Skeletal muscle tissue (tissue), 4 donors: ENCODE results near the gene TMEM235. TPM values are rescaled to one million over a fixed set of nuclear protein-coding genes. Genes with fewer than 3 reads are reported as not detected.

Experiments used
- H3K27ac ChIP-seq: one replicate; pipeline ENCODE4 v1.7.0; 2013; ENCODE audit warnings: mild to moderate bottlenecking, low read depth, low read length, inconsistent platforms
- H3K27me3 ChIP-seq, 3 donors: one replicate each; pipeline ENCODE4 v1.7.0; 2013; ENCODE audit warnings: low read length in 3 of 3; ENCODE audit not compliant: control insufficient read depth in 3 of 3, insufficient read depth in 3 of 3
- H3K36me3 ChIP-seq, 3 donors: one replicate each; pipeline ENCODE4 v1.7.0; 2013; ENCODE audit warnings: low read length in 3 of 3; ENCODE audit not compliant: control insufficient read depth in 3 of 3, insufficient read depth in 3 of 3
- H3K4me1 ChIP-seq, 3 donors: one replicate each; pipeline ENCODE4 v1.7.0; 2013; ENCODE audit warnings: low read length in 3 of 3, mild to moderate bottlenecking in 3 of 3; ENCODE audit not compliant: control insufficient read depth in 3 of 3, insufficient read depth in 3 of 3
- H3K4me3 ChIP-seq, 3 donors: one replicate each; pipeline ENCODE4 v1.7.0; 2013; ENCODE audit warnings: low read length in 3 of 3
- H3K9ac ChIP-seq, 3 donors: one replicate each; pipeline ENCODE4 v1.7.0; 2013; ENCODE audit warnings: low read length in 3 of 3, mild to moderate bottlenecking in 3 of 3, moderate library complexity in 2 of 3, low read depth in 1 of 3
- H3K9me3 ChIP-seq, 3 donors: one replicate each; pipeline ENCODE4 v1.7.0; 2013; ENCODE audit warnings: low read length in 3 of 3; ENCODE audit not compliant: control insufficient read depth in 3 of 3
- total RNA-seq: library from RNA; depleted of rRNA; stranded (reverse); fragments of >200 nt; gene quantifications from one replicate; pipeline ENCODE4 v1.2.3, GENCODE V29; 2014
- donor health status: Osteomylitis.

Gene TMEM235
- total RNA-seq, 1 donor from 2014 or later: not detected

DNA sequence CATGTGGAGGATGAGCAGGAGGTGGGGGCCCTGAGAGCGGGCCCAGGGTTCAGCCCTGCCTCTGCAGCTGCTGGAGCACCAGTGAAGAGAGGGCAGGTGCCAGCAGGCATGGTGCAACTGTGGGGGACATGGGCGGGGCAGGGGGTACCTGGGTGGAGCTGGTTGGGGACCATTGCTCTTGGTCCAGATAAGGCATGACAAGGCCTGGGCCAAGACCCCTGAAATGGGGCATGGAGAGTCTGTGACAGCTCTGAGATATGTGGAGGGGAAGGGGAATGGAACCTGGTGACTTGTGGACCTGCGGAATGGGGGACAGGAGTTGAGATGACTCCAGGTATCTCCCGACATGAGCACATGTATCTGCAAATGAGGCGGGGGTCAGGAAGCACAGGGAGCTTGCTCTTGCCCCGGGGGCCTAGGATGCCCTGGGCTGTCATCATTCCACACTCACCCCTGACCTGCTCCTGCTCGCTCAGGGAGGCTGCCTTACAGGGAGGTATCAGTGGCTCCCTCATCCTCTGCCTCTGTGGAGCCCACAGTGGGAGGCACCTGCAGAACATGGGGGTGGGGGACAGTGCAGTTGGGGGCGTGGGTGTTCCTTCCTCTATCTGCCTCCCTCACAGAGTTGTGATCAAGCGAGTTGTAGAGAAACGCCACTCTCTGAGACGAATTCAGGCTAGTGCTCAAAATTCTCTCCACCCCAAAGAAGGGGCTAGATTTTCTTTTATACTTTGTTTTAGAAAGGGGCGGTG is 40.2 kb downstream of the TMEM235 start:
- peaks cover 0 to 4% (median 0%) of the 10 kb centered on the region in 3 donors for H3K36me3 ChIP-seq
- no peak overlapping the region for H3K9ac ChIP-seq
- no peak overlapping the region for H3K4me3 ChIP-seq
- H3K27me3 ChIP-seq: peaks cover 0 to 8% (median 3%) of the 10 kb centered on the region in 3 donors
- no peaks in the 10 kb centered on the region for H3K9me3 ChIP-seq
- H3K4me1 ChIP-seq: peaks cover 7 to 20% (median 10%) of the 10 kb centered on the region in 3 donors
- no peak overlapping the region for H3K27ac ChIP-seq

DNA sequence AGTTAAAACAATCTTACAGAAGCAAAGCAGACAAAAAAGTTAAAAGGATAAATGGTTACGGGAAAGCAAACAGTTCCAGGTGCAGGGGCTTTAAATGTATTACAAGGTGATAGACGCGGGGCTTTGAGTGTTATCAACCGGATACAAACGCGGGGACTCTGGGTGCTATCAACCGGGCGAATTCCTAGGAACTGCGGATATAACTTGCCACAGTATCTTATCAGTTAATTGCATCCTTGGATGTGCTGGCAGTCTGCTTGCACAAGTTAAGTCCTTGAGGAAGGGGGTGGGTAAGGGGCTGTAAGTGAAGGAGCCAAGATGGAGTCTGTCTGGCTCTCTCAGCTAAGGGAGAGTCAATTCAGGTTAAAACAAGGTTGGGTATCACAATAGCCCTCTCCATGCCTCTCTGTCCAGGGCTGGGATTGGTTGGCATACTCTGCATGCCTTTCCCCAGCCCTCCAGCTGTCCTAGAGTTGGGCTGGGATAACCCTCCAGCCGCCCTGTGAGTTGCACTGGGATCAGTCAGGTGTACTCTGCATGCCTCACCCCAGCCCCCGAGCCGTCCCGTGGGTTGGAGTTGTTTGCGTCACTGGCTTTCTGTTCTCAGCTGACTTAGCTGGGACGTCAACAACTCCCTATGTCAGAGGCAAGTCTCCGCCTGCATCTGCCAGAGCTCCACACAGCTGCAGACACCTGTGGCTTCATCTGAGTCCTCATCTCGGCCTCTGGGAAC is 40.9 kb downstream of the TMEM235 start:
- Histone ChIP-seq H3K4me3 (peak overlapping the region in 1 of 3 donors; percentile 15), H3K4me1 (peaks cover 7 to 20% (median 10%) of the 10 kb centered on the region in 3 donors), H3K9me3 (no peaks in the 10 kb centered on the region), H3K27me3 (peaks cover 0 to 8% (median 3%) of the 10 kb centered on the region in 3 donors), H3K9ac (peak overlapping the region in 2 of 3 donors; percentile 35 to 70), H3K27ac (no peak overlapping the region), H3K36me3 (peaks cover 0 to 4% (median 0%) of the 10 kb centered on the region in 3 donors)

DNA sequence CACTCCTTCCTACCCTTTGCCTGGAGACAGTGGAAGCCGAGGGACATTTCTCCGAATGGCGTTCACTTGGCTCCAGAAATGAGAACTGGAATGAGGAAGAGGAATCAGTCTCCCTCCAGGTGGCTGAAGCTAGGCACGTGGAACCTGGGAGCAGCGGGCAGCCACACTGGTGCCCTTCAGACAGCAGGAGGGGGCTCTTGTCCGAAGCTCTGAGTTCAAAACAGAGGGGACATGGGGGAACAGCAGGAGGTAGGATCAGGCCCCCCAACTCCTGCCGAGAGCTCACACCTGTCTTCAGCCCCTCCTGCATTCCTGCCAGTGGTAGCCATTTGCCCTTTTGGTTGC is 41.5 kb downstream of the TMEM235 start:
- no peaks in the 10 kb centered on the region for H3K9me3 ChIP-seq
- H3K27me3 ChIP-seq: peaks cover 0 to 8% (median 3%) of the 10 kb centered on the region in 3 donors
- H3K9ac ChIP-seq: peak overlapping the region in 2 of 3 donors; percentile 35 to 70
- H3K36me3 ChIP-seq: peaks cover 0 to 4% (median 0%) of the 10 kb centered on the region in 3 donors
- peaks cover 7 to 22% (median 12%) of the 10 kb centered on the region in 3 donors for H3K4me1 ChIP-seq
- no peak overlapping the region for H3K27ac ChIP-seq
- H3K4me3 ChIP-seq: peak overlapping the region in 1 of 3 donors; percentile 15

DNA sequence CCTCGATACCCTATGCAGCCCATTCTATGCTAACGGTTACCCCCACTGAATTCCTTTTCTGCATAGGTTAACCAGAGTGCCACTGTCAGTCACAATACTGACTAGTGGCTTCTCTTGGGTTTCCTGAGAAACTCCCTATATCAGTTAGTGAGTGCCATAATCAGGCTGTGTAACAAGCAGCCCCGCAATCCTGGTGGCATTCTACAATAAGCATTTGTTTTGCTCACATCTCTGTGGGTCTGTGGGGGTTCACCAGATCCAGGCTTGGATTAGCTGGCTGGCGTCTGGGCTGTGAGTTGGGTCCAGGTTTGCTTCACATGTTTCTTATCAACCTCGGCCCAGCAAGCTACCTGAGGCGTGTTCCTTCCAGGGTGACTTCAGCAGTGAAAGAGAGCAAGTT is 42.4 kb downstream of the TMEM235 start:
- Histone ChIP-seq H3K36me3 (peaks cover 0 to 4% (median 0%) of the 10 kb centered on the region in 3 donors), H3K27me3 (peaks cover 0 to 8% (median 3%) of the 10 kb centered on the region in 3 donors), H3K27ac (no peak overlapping the region), H3K9ac (no peak overlapping the region), H3K4me3 (no peak overlapping the region), H3K4me1 (peaks cover 13 to 31% (median 17%) of the 10 kb centered on the region in 3 donors), H3K9me3 (no peaks in the 10 kb centered on the region)

DNA sequence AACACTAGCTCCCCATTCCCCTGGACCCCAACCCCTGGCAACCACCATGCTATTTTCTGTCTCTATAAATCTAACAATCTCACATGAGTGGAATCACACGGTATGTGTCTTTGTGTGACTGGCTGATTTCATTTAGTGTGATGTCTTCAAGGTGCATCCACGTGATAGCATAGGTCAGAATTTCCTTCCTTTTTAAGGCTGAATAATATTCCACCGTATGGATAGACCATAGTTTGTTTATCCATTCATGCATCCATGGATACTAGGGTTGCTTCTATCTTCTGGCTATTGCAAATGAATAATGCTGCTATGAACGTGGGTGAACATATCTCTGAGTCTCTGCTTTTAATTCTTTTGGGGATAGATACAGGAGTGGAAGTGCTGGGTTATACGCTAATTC is 43.9 kb downstream of the TMEM235 start:
- Histone ChIP-seq H3K9ac (no peak overlapping the region), H3K36me3 (peaks cover 0 to 4% (median 0%) of the 10 kb centered on the region in 3 donors), H3K27me3 (peaks cover 0 to 4% (median 3%) of the 10 kb centered on the region in 3 donors), H3K27ac (no peak overlapping the region), H3K4me1 (peaks cover 16 to 25% (median 23%) of the 10 kb centered on the region in 3 donors), H3K4me3 (no peak overlapping the region), H3K9me3 (no peaks in the 10 kb centered on the region)

DNA sequence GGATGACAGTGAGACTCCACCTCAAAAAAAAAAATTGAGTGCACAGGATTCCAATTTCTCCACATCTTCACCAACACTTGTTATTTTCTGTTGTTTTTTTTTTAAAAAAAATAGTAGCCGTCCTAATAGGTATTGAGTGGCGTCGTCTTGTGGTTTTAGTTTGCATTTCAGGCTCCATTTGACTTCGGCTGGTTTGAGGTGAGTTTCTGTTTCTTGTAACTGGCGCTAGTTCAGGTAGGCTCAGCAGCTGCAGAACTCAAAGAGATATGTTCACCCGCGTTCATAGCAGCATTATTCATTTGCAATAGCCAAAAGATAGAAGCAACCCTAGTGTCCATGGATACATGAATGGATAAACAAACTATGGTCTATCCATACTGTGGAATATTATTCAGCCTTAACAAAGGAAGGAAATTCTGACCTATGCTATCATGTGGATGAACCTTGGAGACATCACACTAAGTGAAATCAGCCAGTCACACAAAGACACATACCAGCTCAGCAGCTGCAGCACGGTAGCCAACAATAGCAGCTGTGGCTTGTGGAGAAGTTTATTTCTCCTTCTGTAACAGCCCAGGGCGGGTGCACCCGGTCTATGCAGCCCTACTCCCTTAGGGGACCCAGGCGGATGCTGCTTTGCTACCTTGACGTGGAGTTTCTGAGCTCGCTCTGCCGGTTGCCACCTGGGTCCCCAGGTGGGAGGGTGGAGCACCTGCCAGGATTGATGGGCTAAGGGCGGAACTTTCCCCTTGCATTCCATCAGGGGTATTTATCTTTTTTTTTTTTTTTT is 44.9 kb downstream of the TMEM235 start:
- Histone ChIP-seq H3K4me1 (peaks cover 16 to 25% (median 23%) of the 10 kb centered on the region in 3 donors), H3K9ac (no peak overlapping the region), H3K27ac (no peak overlapping the region), H3K36me3 (peaks cover 0 to 4% (median 0%) of the 10 kb centered on the region in 3 donors), H3K27me3 (peaks cover 0 to 4% (median 3%) of the 10 kb centered on the region in 3 donors), H3K9me3 (no peaks in the 10 kb centered on the region), H3K4me3 (no peak overlapping the region)

DNA sequence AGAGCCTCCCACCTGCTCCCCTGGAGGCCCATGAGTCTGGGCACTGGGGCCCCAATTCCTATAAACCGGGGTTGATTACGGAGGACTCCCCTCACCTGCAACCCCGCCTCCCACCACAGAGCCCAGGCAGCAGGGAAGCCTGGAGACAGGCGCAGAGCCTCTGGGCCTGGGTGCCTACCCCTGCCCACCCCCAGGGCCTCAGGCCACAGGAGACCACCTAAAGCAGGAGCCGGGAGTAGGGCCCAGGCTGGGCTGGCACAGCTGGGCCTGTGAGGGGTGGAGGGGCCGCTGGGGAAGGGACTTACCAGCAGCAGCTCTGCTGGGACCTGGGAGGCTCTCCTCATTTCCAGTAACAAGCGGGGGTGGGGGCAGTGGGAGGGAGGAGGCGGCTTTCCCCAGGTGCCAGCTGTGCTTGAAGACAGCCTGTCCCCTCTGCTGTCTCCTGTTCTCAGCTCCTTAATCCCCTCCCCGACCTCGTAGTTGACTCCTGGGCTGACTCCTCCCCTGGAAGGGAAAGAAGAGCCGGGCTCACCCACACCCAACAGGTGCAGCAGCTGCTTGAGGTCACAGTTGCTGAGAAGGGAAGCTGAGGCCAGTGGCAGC is 46.8 kb downstream of the TMEM235 start:
- Histone ChIP-seq H3K27me3 (no peaks in the 10 kb centered on the region), H3K4me3 (peak overlapping the region; percentile 23 to 58 (median 52)), H3K4me1 (peaks cover 9 to 16% (median 13%) of the 10 kb centered on the region in 3 donors), H3K9ac (peak overlapping the region; percentile 34 to 77 (median 74)), H3K9me3 (no peaks in the 10 kb centered on the region), H3K27ac (peak overlapping the region; percentile 84), H3K36me3 (peaks cover 0 to 4% (median 0%) of the 10 kb centered on the region in 3 donors)

DNA sequence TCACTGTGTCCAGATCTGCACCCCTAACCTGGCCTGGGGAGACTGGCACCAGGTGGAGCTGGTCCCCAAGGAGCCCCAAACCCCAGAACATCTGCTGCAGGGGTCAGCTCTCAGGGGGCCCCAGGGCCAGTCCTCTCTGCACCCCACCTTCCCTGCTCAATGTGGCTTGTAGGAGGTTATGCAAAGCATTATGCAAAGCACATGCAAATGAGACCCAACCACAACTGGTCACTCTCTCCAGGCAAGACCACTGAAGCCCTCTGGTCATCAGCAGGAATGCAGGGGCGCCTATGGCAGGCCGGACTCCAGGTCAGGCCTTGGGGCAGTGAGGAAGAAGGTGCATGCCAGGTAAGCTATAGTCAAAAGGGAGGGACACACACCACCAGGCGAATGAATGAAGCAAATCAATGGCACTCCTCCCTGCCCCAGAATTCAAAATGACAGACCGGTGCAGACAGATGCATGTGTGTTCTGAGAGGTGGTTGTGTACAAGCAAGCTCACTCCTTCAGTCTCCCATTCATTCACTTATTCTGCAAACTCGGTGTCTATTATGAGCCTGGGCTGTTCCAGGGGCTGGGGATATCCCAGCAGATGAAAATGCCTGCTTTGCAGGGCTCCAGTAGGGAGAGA is 48.0 kb downstream of the TMEM235 start:
- H3K9ac ChIP-seq: peak overlapping the region in 1 of 3 donors; percentile 32
- no peaks in the 10 kb centered on the region for H3K36me3 ChIP-seq
- H3K4me1 ChIP-seq: peaks cover 9 to 16% (median 13%) of the 10 kb centered on the region in 3 donors
- H3K27me3 ChIP-seq: no peaks in the 10 kb centered on the region
- H3K27ac ChIP-seq: no peak overlapping the region
- no peak overlapping the region for H3K4me3 ChIP-seq
- no peaks in the 10 kb centered on the region for H3K9me3 ChIP-seq

DNA sequence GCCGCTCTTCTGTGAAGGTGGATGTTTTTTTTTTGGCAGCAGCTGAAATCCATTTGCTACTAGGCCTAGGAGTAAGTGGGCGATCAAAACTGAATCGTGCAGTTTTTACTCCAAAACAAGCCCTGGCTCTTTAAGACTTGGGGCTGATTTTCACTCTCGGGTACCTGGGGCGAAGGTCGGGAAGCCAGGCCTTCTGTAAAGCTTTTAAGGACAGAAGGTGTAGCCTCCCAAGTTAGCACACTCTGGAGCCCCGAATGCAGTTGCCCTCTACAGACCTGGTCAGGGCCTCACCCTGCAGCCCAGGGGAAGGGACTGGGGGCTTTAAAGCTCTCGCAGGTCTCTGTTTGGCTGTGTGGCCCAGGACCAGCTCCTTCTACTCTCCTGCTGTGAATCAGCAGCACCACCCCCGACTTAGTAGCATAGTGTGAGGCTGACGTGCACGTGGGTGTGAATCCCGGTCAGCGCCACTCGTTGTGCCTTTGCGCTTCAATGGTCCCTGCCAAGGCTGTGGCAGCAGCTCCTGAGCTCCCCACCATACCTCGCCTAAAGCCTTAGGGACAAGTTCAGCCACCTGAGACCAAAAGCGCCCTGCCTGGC is 49.9 kb downstream of the TMEM235 start:
- Histone ChIP-seq H3K27ac (no peak overlapping the region), H3K9ac (no peak overlapping the region), H3K4me3 (no peak overlapping the region), H3K9me3 (no peaks in the 10 kb centered on the region), H3K27me3 (no peaks in the 10 kb centered on the region), H3K4me1 (peaks cover 9 to 16% (median 13%) of the 10 kb centered on the region in 3 donors), H3K36me3 (no peaks in the 10 kb centered on the region)
